PFSK-1 (cell line): ENCODE data around the gene CMTM2.

Source experiments
- FOXP2 ChIP-seq: optimal IDR thresholded peaks from 2 replicates; pipeline ENCODE3; 2011; ENCODE audit warnings: borderline replicate concordance, control low read depth, inconsistent platforms; ENCODE audit not compliant: insufficient read depth; ENCODE audit errors: extremely low read length, extremely low read depth
- POLR2AphosphoS5 ChIP-seq: IDR thresholded peaks from 2 replicates; pipeline ENCODE4 v1.6.1; 2012; ENCODE audit warnings: low read depth, mild to moderate bottlenecking, control low read depth, low read length, moderate library complexity
- REST ChIP-seq, 2 experiments: IDR thresholded peaks; 2 replicates each; pipeline versions ENCODE4 v1.6.1 to v1.8.0; 2011 to 2012; ENCODE audit warnings: low read depth in 2 of 2, low read length in 2 of 2, control low read depth in 1 of 2, inconsistent platforms in 1 of 2, mild to moderate bottlenecking in 1 of 2, moderate library complexity in 1 of 2; ENCODE audit not compliant: insufficient read depth in 1 of 2
- SIN3A ChIP-seq: IDR thresholded peaks from 2 replicates; pipeline ENCODE4 v1.6.1; 2012; ENCODE audit warnings: mild to moderate bottlenecking, low read length, moderate library complexity, borderline replicate concordance; ENCODE audit not compliant: insufficient read depth
- TAF1 ChIP-seq: IDR thresholded peaks from 2 replicates; pipeline ENCODE4 v1.6.1; 2012; ENCODE audit warnings: low read length, control low read depth, borderline replicate concordance; ENCODE audit not compliant: insufficient read depth

CMTM2 gene

GRCh38 chr16:66622863-66623262 lies 43.6 kb downstream of the CMTM2 start:
- TF ChIP-seq TAF1: no peak
- no peak for TF ChIP-seq REST (IDR thresholded peaks at IDR 0.05; ENCODE audit: insufficient read depth in 1 of 2, low read depth in 2 of 2, low read length in 2 of 2)
- TF ChIP-seq SIN3A: no peak
- TF ChIP-seq POLR2AphosphoS5: no peak
- no peak for TF ChIP-seq FOXP2

- TF ChIP-seq TAF1 (no peak), REST (IDR thresholded peaks at IDR 0.05; ENCODE audit: insufficient read depth in 1 of 2, low read depth in 2 of 2, low read length in 2 of 2) (no peak), SIN3A (no peak), FOXP2 (no peak), POLR2AphosphoS5 (no peak)
These were observed 44.5 kb downstream of the CMTM2 start for GRCh38 chr16:66623755-66624154.

- TF ChIP-seq REST (IDR thresholded peaks at IDR 0.05; ENCODE audit: insufficient read depth in 1 of 2, low read depth in 2 of 2, low read length in 2 of 2) (no peak), TAF1 (no peak), POLR2AphosphoS5 (no peak), SIN3A (no peak), FOXP2 (no peak)
These were observed 50.6 kb downstream of the CMTM2 start for GRCh38 chr16:66629856-66630255.

- TF ChIP-seq POLR2AphosphoS5 (no peak), FOXP2 (no peak), REST (IDR thresholded peaks at IDR 0.05; ENCODE audit: insufficient read depth in 1 of 2, low read depth in 2 of 2, low read length in 2 of 2) (no peak), TAF1 (no peak), SIN3A (no peak)
These were observed 55.4 kb downstream of the CMTM2 start for GRCh38 chr16:66634527-66635196.

- TF ChIP-seq FOXP2: no peak
- no peak for TF ChIP-seq REST (IDR thresholded peaks at IDR 0.05; ENCODE audit: insufficient read depth in 1 of 2, low read depth in 2 of 2, low read length in 2 of 2)
These were observed 56.1 kb downstream of the CMTM2 start for GRCh38 chr16:66635406-66635805.
